HG03342 (cell line): ENCODE data around the gene TNRC6C.

Experiments
- ATAC-seq: cut with Tn5 transposase; IDR thresholded peaks from one replicate; pipeline ENCODE4 v1.9.1; 2021; ENCODE audit warnings: mild to moderate bottlenecking, moderate library complexity; ENCODE audit not compliant: unreplicated experiment

Gene TNRC6C

GRCh38 chr17:78124081-78124835, 165.8 kb downstream of the TNRC6C start:
- no peak for ATAC-seq

GRCh38 chr17:78124836-78125137, 166.3 kb downstream of the TNRC6C start:
- no peak for ATAC-seq

- no peak for ATAC-seq
Observed at GRCh38 chr17:78125138-78125913, 166.8 kb downstream of the TNRC6C start.

GRCh38 chr17:78125976-78126894, 167.7 kb downstream of the TNRC6C start:
- ATAC-seq: no peak

- no peak for ATAC-seq
Observed at GRCh38 chr17:78126895-78127238, 168.4 kb downstream of the TNRC6C start.

GRCh38 chr17:78127239-78127887, 168.9 kb downstream of the TNRC6C start:
- ATAC-seq: no peak

GRCh38 chr17:78127888-78128550, 169.5 kb downstream of the TNRC6C start:
- no peak for ATAC-seq

GRCh38 chr17:78128551-78129350, 170.2 kb downstream of the TNRC6C start, which contains the start of gene TMC6:
Gene TMC6 (minus strand): TSS chr17:78128755. CDS start chr17:78126832, 1,923 bp downstream.
- ATAC-seq: peak; percentile 21

- no peak for ATAC-seq
Observed at GRCh38 chr17:78129351-78130089, 171.0 kb downstream of the TNRC6C start.

- no peak for ATAC-seq
Observed at GRCh38 chr17:78130090-78130436, 171.6 kb downstream of the TNRC6C start.

GRCh38 chr17:78130437-78131101, 172.1 kb downstream of the TNRC6C start, which contains the start of gene TMC8:
Gene TMC8 (plus strand): TSS chr17:78130771. CDS start chr17:78131589, 818 bp downstream.
- ATAC-seq: no peak

GRCh38 chr17:78131172-78132083, 172.9 kb downstream of the TNRC6C start:
- no peak for ATAC-seq

GRCh38 chr17:78132084-78132676, 173.7 kb downstream of the TNRC6C start:
- ATAC-seq: no peak

- ATAC-seq: no peak
Observed at GRCh38 chr17:78132767-78133178, 174.3 kb downstream of the TNRC6C start.

GRCh38 chr17:78133179-78133951, 174.9 kb downstream of the TNRC6C start:
- no peak for ATAC-seq
